Omental fat pad (tissue), 4 donors: ENCODE results near the gene ITGB2. TPM values are rescaled to one million over a fixed set of nuclear protein-coding genes. Genes with fewer than 3 reads are reported as not detected.

Experiments used
- ATAC-seq: fragments of 150-250 bp; one replicate; pipeline ENCODE4 v1.9.1; 2016; ENCODE audit warnings: mild to moderate bottlenecking, moderate library complexity; ENCODE audit not compliant: low FRiP score
- DNase-seq: peaks from one replicate; pipeline ENCODE4 v3.0.0-alpha.2; 2019; ENCODE audit warnings: low spot score
- total RNA-seq, 4 donors: library from RNA; depleted of rRNA; stranded (reverse); fragments of >200 nt; gene quantifications; one replicate each; pipeline ENCODE4 v1.1.0, GENCODE V29; 2016
- TF ChIP-seq, protein P1 (sequence below), 3 donors: fragments of 450-650 bp; IDR thresholded peaks; one replicate each; pipeline ENCODE4 v1.5.1; 2016 to 2017; ENCODE audit warnings: antibody characterized with exemption in 3 of 3, mild to moderate bottlenecking in 3 of 3, moderate library complexity in 2 of 3

ITGB2 gene
- 100 to 1,000 TPM in 3 of 4 donors, 10 to 100 TPM in 1; 98.5 to 581 (median 217) TPM for total RNA-seq

DNA sequence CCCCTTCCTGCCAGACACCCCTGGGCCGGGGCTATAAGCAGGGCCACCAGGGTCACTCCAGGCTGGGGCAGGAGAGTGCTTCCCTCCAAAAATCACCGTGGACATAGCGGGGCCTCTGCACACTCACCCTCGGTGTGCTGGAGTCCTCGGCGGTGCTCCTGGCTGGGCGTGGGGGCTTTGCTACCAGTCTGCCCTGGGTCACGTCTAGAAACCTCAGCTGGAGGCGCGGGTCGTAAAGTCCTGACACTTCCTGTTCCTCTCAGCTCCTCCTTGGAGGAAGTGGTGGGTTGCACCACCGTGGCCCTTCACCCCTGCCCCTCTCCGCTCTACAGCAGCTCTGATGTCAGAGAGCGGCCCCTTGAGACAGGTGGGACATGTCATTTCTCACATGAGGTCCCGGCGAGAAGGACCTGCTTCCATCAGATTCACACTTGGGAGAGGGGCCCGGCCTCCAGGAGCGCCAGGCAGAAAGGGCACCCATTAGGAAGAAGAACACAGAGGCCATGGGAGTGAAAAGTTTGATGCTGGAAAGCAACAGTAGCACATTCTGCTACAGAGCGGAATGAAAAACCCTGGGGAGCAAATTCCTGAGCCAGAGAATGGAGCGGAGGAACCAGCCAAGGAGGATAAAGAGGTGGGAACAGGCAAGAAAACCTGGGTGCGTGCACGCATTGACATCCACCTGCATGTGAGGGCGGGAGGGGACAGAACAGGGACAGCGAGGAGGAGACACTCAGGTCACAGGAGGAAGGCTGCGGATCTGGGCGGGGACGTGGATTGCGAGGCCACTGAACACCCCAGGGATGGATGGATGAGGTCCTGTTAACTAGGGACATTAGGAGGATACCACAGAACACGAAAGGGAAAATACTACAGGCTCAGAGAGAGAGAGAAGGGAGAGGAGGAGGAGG lies at the start of gene ITGB2:
TSS of gene ITGB2 (minus strand) at position 206 of the 911 bp plus-strand sequence. CDS start 10,117 bp downstream, outside the sequence.
- TF ChIP-seq, protein P1, sequence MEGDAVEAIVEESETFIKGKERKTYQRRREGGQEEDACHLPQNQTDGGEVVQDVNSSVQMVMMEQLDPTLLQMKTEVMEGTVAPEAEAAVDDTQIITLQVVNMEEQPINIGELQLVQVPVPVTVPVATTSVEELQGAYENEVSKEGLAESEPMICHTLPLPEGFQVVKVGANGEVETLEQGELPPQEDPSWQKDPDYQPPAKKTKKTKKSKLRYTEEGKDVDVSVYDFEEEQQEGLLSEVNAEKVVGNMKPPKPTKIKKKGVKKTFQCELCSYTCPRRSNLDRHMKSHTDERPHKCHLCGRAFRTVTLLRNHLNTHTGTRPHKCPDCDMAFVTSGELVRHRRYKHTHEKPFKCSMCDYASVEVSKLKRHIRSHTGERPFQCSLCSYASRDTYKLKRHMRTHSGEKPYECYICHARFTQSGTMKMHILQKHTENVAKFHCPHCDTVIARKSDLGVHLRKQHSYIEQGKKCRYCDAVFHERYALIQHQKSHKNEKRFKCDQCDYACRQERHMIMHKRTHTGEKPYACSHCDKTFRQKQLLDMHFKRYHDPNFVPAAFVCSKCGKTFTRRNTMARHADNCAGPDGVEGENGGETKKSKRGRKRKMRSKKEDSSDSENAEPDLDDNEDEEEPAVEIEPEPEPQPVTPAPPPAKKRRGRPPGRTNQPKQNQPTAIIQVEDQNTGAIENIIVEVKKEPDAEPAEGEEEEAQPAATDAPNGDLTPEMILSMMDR (IDR thresholded peaks at IDR 0.05), result no peak
- ATAC-seq (no peak), DNase-seq (no peak)

DNA sequence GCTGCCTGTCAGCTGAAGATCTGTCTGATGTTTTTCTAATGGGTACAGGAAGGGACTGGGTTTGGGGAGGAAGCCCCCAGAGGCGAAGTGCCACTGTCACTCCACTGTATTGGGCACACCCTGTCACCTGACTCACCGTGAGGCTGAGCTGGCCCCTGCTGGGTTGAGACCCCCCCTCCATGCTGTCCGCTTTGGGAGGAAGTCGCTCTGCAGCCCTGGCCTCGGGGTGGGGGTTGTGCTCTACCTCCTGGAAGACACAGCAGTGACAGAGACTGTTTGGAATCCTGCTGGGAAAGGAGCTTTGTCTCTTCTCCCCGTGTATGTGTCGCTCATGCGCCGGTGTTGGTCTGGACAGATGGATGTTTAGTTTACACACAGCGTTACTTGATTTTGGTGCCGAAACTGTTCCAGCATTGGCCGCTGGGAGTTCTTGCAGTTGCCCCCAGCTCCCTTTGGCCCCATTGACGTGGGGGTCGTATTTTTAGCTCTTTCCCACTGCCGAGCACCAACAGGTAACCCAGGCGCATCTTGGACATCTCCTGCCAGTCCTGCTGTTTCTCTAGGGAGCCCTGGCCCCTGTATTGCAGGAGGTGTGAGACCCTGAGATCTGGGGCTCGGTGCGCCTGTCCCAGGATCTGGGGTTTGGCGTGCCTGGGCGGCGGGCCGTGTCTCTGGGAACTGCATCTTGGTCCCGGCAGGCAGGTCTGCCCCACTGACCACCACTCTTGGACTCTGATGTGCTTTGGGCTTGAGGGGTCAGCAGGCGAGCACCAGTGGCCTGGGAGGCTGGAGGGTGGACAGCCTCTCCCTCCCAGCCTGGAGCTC lies 49.4 kb upstream of the ITGB2 start:
- DNase-seq, result no peak

DNA sequence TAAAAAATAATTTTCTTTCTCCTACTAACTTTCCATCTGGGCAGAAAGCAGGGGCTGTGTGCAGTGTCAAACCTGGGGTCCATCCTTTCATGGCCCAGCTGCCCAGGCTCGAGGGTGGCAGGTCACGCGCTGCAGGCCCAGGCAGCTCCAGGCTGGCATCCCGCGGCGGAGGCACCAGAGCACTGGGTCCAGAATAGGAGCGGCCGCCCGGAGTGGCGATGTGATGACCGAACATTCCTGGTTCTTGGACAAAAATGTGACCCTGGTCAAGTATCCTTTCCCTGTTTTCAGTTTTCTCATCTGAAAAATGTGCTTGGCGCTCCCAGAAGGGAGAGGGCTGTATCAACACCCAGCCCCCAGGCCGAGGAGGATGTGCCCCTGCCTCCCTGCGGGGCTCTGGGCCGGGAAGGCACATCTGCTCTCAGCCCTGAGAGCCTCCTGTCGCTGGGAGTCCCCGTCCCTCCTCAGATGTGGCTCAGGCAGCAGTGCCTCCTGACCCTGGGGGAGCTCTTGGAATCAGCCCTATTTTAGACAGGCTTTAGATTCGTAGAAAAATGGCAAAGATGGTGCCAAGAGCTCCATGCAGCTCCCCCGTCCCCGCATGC lies 48.5 kb upstream of the ITGB2 start:
- ATAC-seq (no peak), DNase-seq (no peak)
- TF ChIP-seq, protein P1 (IDR thresholded peaks at IDR 0.05), result no peak

More for the DNA sequence above, 49.4 kb upstream of the ITGB2 start:
- no peak for ATAC-seq
- TF ChIP-seq, protein P1 (IDR thresholded peaks at IDR 0.05), result no peak

DNA sequence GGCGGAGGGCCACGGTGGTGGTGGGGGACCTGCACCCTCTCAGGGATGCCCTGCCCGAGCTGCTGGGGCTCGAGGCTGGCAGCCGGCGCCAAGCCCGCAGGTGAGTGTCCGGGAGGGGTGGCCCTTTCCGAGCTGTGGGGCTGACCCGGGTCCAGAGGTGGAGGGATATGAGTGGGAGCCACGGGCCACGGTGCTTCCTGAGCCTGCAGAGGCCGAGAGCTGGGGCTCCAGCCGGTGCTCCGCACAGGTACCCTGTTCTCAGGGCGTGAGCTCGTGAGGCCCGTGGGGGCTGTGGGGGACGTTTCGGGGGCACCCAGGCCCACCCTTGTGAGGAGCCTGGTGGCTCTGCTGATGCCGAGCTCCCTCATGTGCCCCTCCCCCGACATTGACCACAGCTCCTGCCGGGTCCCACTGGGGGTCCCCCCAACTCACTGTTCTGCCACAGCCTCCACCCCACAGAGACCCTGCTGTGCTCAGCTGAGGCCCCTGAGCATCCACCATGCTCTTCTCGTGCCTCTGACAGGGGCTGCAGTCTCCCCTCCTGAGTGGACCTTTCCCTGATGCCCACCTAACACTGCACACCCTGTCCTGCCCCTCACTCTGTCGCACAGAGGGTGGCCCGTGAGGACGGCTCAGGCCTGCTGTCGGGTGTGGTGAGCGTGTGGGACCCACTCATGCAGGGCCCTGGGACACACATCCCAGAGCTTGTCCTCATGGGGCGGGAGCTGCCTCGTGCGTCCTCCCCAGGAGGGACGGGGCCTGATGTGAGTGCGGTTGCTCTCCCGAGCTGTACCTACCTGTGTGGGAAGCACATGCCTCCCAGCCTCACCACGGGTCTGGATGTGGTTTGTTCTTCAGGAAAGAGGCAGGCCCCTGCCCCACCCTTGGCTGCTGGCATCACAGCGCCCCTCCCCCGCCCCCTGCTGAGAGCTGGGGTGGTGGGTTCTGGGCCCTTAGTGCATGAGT lies 46.7 kb upstream of the ITGB2 start:
- no peak for DNase-seq
- TF ChIP-seq, protein P1 (IDR thresholded peaks at IDR 0.05), result no peak
- no peak for ATAC-seq

DNA sequence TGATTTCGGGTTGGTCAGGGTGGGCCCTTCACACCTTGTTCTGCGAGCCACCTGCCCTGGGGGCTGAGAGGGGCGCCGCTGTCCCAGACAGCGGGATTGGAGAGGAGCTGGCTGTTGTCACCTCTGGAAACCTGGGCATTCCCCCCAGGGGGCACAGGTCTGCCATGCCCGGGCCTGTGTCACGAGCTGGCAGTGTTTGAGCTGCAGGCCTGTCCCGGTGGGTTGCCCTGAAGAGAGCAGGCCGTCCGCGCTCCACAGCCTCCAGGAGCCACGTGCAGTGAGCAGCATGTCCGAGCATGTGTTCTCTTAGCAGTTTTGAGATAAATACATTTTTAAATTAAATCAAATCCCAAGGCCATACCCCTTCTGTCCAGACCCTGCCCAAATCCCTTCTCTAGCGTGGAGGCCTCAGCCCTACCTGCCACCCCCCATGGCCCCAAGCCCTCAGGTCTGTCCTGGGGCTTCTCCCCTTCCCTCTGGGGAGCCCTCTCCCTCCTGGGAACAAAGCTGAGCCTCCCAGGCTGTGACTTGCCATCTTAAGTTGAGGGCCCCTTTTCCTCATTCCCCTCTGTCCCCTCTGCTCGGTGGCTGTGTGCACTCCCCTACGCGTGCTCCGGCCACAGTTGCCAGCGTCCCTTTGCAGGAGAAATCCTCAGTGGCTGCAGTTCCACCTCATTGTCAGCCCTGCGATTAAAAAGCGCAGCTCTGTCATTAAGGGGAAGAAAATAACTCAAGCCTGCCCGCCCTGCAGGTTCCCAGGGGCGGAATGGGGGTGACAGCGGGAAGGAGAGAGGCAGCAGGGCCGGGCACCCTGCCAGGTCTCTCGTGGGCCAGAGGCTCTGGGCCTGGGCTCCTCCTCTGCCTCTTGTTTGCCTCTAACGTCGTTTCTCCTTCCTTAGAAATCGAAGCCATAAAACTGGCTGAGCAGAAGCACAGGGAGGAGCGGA lies 45.7 kb upstream of the ITGB2 start:
- no peak for ATAC-seq

More for the DNA sequence above, 45.7 kb upstream of the ITGB2 start:
- DNase-seq, result no peak
- TF ChIP-seq, protein P1 (IDR thresholded peaks at IDR 0.05), result no peak
